ENCODE measurements around the gene NCS1. TPM values are rescaled to one million over a fixed set of nuclear protein-coding genes. Genes with fewer than 3 reads are reported as not detected.

The NCS1 gene
- total and polyA plus RNA-seq, 2 of the 8 experiments (the other 6 are each of a cell fraction or from before 2014, with no cell fraction given), result 34.7 to 47.6 TPM

DNA sequence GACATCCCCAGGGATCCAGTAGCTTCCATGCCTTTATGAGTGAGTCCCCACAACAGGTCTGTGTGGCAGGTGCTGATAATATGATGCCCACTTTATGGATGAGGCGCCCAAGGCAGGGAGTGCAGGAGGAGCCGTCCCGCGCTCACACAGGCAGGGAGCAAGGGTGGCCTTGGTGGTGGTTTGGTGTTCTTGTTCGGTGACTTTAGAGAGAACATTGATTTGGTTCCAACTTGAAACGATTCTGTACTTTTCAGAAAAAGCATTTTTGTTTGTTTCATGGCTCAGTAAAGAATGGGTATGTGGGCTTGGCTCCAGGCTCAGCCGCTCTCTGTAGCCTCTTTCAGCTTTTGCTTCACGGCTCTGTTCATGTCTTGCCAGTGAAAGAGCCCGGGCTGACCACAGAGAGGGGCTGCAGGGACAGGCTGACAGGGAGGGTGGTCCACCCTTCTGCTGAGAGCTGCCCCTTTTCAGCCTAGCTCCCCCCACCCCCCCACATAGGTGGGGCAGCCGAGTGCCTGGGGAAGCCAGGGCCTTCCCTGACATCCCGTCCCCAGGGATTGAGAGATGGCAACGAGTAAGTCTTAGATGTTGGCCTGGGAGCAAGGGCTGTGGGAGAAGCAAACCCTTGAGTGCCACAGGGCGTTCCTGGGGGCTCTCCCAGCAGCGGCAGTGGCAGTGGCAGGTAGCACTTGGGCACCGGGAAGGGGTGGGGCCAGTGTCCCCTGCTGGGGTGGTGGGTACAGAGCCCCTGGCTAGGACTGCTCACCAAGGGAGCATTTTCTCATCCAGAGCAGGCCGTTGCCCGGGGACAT is 28.0 kb downstream of the NCS1 start:
- H2BK12ac ChIP-seq (ENCODE audit: low read depth, low read length), result no peak overlapping the region
- ChIA-PET CTCF (ENCODE audit: partially characterized antibody) (interaction anchor here (0.7 to 2.1 kb wide), 10 partner anchors 8 to 127 kb away, joined by 3 to 7 read pairs (median 4); no protein-coding TSS in a partner anchor), POLR2A (ENCODE audit: partially characterized antibody) (interaction anchor here (0.6 kb wide), 1 partner anchor 31 kb away, joined by 3 read pairs; no protein-coding TSS in a partner anchor)
- H3K23ac ChIP-seq (ENCODE audit: insufficient read length), result no peak overlapping the region
- H2BK15ac ChIP-seq (ENCODE audit: low read length), result no peak overlapping the region
- H3K4me2 ChIP-seq (ENCODE audit: insufficient read depth in 1 of 2, low read depth in 2 of 2, low read length in 2 of 2), result no peak overlapping the region
- H3K79me1 ChIP-seq (ENCODE audit: low read depth, low read length), result peaks cover 7% of the 10 kb centered on the region
- H2BK120ac ChIP-seq (replicated peaks; ENCODE audit: low read depth, low read length), result no peak overlapping the region
- no peaks in the 10 kb centered on the region; a peak in 1 of 7 replicates for H3K27me3 ChIP-seq (replicated peaks in 1 of 4; ENCODE audit: control insufficient read depth in 3 of 4, extremely low read depth in 1 of 4, insufficient read depth in 3 of 4, low read length in 3 of 4)
- H4K20me1 ChIP-seq (replicated peaks in 1 of 2; ENCODE audit: control insufficient read depth in 1 of 2, insufficient read depth in 2 of 2, low read length in 2 of 2), result no peaks in the 10 kb centered on the region
- H3K9ac ChIP-seq (replicated peaks in 1 of 4; ENCODE audit: extremely low read depth in 1 of 4, low read depth in 3 of 4, low read length in 3 of 4), result no peak overlapping the region; a peak in 1 of 7 replicates
- H3K4me3 ChIP-seq (ENCODE audit: extremely low read depth in 1 of 4, insufficient read depth in 2 of 4, low read depth in 3 of 4, low read length in 4 of 4), result no peak overlapping the region
- H2BK20ac ChIP-seq (ENCODE audit: low read length), result no peak overlapping the region
- FAIRE-seq (no peak), DNase-seq (ENCODE audit: low read depth in 1 of 2, low spot score in 2 of 2) (no peak)
- 0 out of 2 replicates have a peak overlapping the region, but pooled peaks have one; percentile 19 for H3K18ac ChIP-seq (ENCODE audit: extremely low read depth, low read length)
- H2BK5ac ChIP-seq (ENCODE audit: low read depth, low read length), result no peak overlapping the region
- no peak overlapping the region; the same call in 1 of the 2 replicates for H4K8ac ChIP-seq (ENCODE audit: extremely low read depth, insufficient read depth, low read length)
- no peak overlapping the region for H4K91ac ChIP-seq (replicated peaks; ENCODE audit: insufficient read length, low read length)
- H3K36me3 ChIP-seq (ENCODE audit: control insufficient read depth in 2 of 4, insufficient read depth in 4 of 4, low read length in 3 of 4), result no peaks in the 10 kb centered on the region
- H3K56ac ChIP-seq (replicated peaks; ENCODE audit: insufficient read length, low read depth, low read length), result no peak overlapping the region
- no peak overlapping the region for H2AK5ac ChIP-seq (ENCODE audit: low read depth, low read length)
- no peaks in the 10 kb centered on the region for H3K23me2 ChIP-seq (ENCODE audit: low read depth, low read length)
- H3K9me3 ChIP-seq (ENCODE audit: insufficient read depth in 2 of 2, low read depth in 1 of 2, low read length in 1 of 2), result no peaks in the 10 kb centered on the region
- TF ChIP-seq EP300 (IDR thresholded peaks at IDR 0.05; ENCODE audit: borderline replicate concordance in 1 of 2, low read depth in 2 of 2, low read length in 2 of 2), result no peak
- TF ChIP-seq SIRT6 (IDR thresholded peaks at IDR 0.05; ENCODE audit: low read length), result no peak
- no peak for TF ChIP-seq JUND (IDR thresholded peaks at IDR 0.05; ENCODE audit: low read length)
- no peak for TF ChIP-seq HDAC6 (IDR thresholded peaks at IDR 0.05; ENCODE audit: low read depth, low read length)
- TF ChIP-seq TAF1 (IDR thresholded peaks at IDR 0.05; ENCODE audit: low read depth, low read length), result no peak
- no peak for TF ChIP-seq CHD1 (IDR thresholded peaks at IDR 0.05; ENCODE audit: low read depth, low read length)
- TF ChIP-seq BACH1 (IDR thresholded peaks at IDR 0.05; ENCODE audit: low read length), result no peak
- H4K5ac ChIP-seq (ENCODE audit: insufficient read length, low read depth, low read length), result no peak overlapping the region
- 93% methylated on average over 12 of the region's 17 CpGs; no CpG with 5 or more reads in 1 of the 2 experiments for WGBS, 2 experiments (ENCODE audit: extremely low coverage in 1 of 2, insufficient coverage in 1 of 2, insufficient read length in 1 of 2, insufficient replicate concordance in 2 of 2, low coverage in 1 of 2, low lambda C conversion rate in 2 of 2, missing lambda C conversion rate in 1 of 2)
- H3K4ac ChIP-seq (replicated peaks; ENCODE audit: insufficient read length, low read depth, low read length), result no peak overlapping the region
- H3K79me2 ChIP-seq (ENCODE audit: control insufficient read depth in 1 of 2, insufficient read depth in 2 of 2, low read length in 2 of 2), result peaks cover 0 to 1% of the 10 kb centered on the region in 2 experiments; a peak in 2 of 4 replicates
- H3K14ac ChIP-seq (ENCODE audit: insufficient read length), result no peak overlapping the region
- H3K4me1 ChIP-seq (replicated peaks in 1 of 4; ENCODE audit: control insufficient read depth in 3 of 4, insufficient read depth in 4 of 4, low read length in 3 of 4), result peaks cover 0 to 5% (median 0%) of the 10 kb centered on the region in 4 experiments; a peak in 1 of 7 replicates
- H3K27ac ChIP-seq (ENCODE audit: low read depth, low read length), result no peak overlapping the region
- H2AFZ ChIP-seq (ENCODE audit: low read length), result no peak overlapping the region

All from H1 (cell line).